H9 (cell line): ENCODE measurements around the gene APOM. TPM values are rescaled to one million over a fixed set of nuclear protein-coding genes. Genes with fewer than 3 reads are reported as not detected.

Experiments used
- DNase-seq: peaks from one replicate; pipeline ENCODE4 v3.0.0-alpha.2; 2017
- H2AFZ ChIP-seq: one replicate; pipeline ENCODE4 v1.6.1; 2013; ENCODE audit warnings: mild to moderate bottlenecking, low read length, control low read depth, moderate library complexity
- H2AK5ac ChIP-seq: 2 replicates; pipeline ENCODE4 v1.6.1; 2013; ENCODE audit warnings: low read length, control low read depth, mixed read lengths; ENCODE audit not compliant: insufficient read length
- H2BK120ac ChIP-seq: one replicate; pipeline ENCODE4 v1.6.1; 2013; ENCODE audit warnings: low read depth, mild to moderate bottlenecking, low read length, control low read depth, inconsistent platforms; ENCODE audit not compliant: poor library complexity, severe bottlenecking
- H2BK12ac ChIP-seq: 2 replicates; pipeline ENCODE4 v1.6.1; 2013; ENCODE audit warnings: low read length, control low read depth, mixed read lengths, low read depth; ENCODE audit not compliant: insufficient read length
- H2BK15ac ChIP-seq: 2 replicates; pipeline ENCODE4 v1.6.1; 2013; ENCODE audit warnings: low read depth, low read length, control low read depth
- H2BK20ac ChIP-seq: one replicate; pipeline ENCODE4 v1.6.1; 2013; ENCODE audit warnings: low read depth, mild to moderate bottlenecking, low read length, control low read depth, inconsistent platforms; ENCODE audit not compliant: poor library complexity, severe bottlenecking
- H2BK5ac ChIP-seq: 2 replicates; pipeline ENCODE4 v1.6.1; 2013; ENCODE audit warnings: low read length, control low read depth, mixed read lengths; ENCODE audit not compliant: insufficient read length
- H3K14ac ChIP-seq: 2 replicates; pipeline ENCODE4 v1.6.1; 2013; ENCODE audit warnings: low read length, control low read depth; ENCODE audit not compliant: insufficient read depth
- H3K18ac ChIP-seq: 2 replicates; pipeline ENCODE4 v1.6.1; 2013; ENCODE audit warnings: low read depth, mild to moderate bottlenecking, mixed read lengths, low read length, control low read depth; ENCODE audit not compliant: insufficient read length
- H3K23ac ChIP-seq: 2 replicates; pipeline ENCODE4 v1.6.1; 2013; ENCODE audit warnings: low read length, control low read depth, mixed read lengths, low read depth; ENCODE audit not compliant: insufficient read length
- H3K23me2 ChIP-seq: 2 replicates; pipeline ENCODE4 v1.6.1; 2013; ENCODE audit warnings: low read depth, mild to moderate bottlenecking, mixed read lengths, low read length, control low read depth; ENCODE audit not compliant: insufficient read length, poor library complexity, severe bottlenecking
- H3K27ac ChIP-seq: 2 replicates; pipeline ENCODE4 v1.5.1; 2013; ENCODE audit warnings: low read length, control low read depth, mixed read lengths, low read depth; ENCODE audit not compliant: insufficient read length
- H3K27me3 ChIP-seq: 2 replicates; pipeline ENCODE4 v1.6.1; 2013; ENCODE audit warnings: low read length, control low read depth, inconsistent platforms; ENCODE audit not compliant: insufficient read depth
- H3K4ac ChIP-seq: 2 replicates; pipeline ENCODE4 v1.6.1; 2013; ENCODE audit warnings: low read depth, mild to moderate bottlenecking, control low read depth, inconsistent platforms, low read length, moderate library complexity
- H3K4me1 ChIP-seq: 2 replicates; pipeline ENCODE4 v1.6.1; 2013; ENCODE audit warnings: low read length, control low read depth, inconsistent platforms; ENCODE audit not compliant: insufficient read depth
- H3K4me2 ChIP-seq: 2 replicates; pipeline ENCODE4 v1.6.1; 2013; ENCODE audit warnings: low read length, control low read depth, mixed read lengths; ENCODE audit not compliant: insufficient read length, insufficient read depth
- H3K56ac ChIP-seq: 2 replicates; pipeline ENCODE4 v1.6.1; 2013; ENCODE audit warnings: low read depth, mild to moderate bottlenecking, mixed read lengths, low read length, control low read depth; ENCODE audit not compliant: insufficient read length
- H3K79me1 ChIP-seq: 2 replicates; pipeline ENCODE4 v1.6.1; 2013; ENCODE audit warnings: low read depth, mild to moderate bottlenecking, moderate library complexity, low read length, control low read depth, inconsistent platforms; ENCODE audit not compliant: insufficient read depth, poor library complexity, severe bottlenecking
- H3K79me2 ChIP-seq: 2 replicates; pipeline ENCODE4 v1.6.1; 2013; ENCODE audit warnings: low read length, control low read depth, inconsistent platforms; ENCODE audit not compliant: insufficient read depth
- H3K9ac ChIP-seq: 2 replicates; pipeline ENCODE4 v1.6.1; 2013; ENCODE audit warnings: low read length, control low read depth, mixed read lengths; ENCODE audit not compliant: insufficient read length; ENCODE audit errors: extremely low read depth
- H3K9me3 ChIP-seq: one replicate; pipeline ENCODE4 v1.6.1; 2013; ENCODE audit warnings: low read depth, low read length, inconsistent platforms; ENCODE audit not compliant: control insufficient read depth
- H3T11ph ChIP-seq: one replicate; pipeline ENCODE4 v1.6.1; 2013; ENCODE audit warnings: mild to moderate bottlenecking, low read length, control low read depth, inconsistent platforms
- H4K20me1 ChIP-seq: one replicate; pipeline ENCODE4 v1.6.1; 2013; ENCODE audit not compliant: control insufficient read depth, insufficient read length, insufficient read depth
- H4K5ac ChIP-seq: 2 replicates; pipeline ENCODE4 v1.6.1; 2013; ENCODE audit warnings: low read depth, mild to moderate bottlenecking, mixed read lengths, low read length, control low read depth; ENCODE audit not compliant: insufficient read length
- H4K8ac ChIP-seq: replicated peaks from 2 replicates; pipeline ENCODE4 v1.6.1; 2013; ENCODE audit warnings: low read length, control low read depth, mixed read lengths, low read depth; ENCODE audit not compliant: insufficient read length
- H4K91ac ChIP-seq: 2 replicates; pipeline ENCODE4 v1.6.1; 2013; ENCODE audit warnings: low read depth, mild to moderate bottlenecking, moderate library complexity, mixed read lengths, low read length, control low read depth; ENCODE audit not compliant: insufficient read length
- H3K27ac Mint-ChIP-seq, 3 experiments: 2 replicates in 2 of 3; 3 replicates in 1 of 3; pipeline ENCODE4 v1.8.0; 2020 to 2021; ENCODE audit warnings: mixed read lengths in 3 of 3, mild to moderate bottlenecking in 1 of 3, moderate library complexity in 1 of 3
- H3K27me3 Mint-ChIP-seq: 2 replicates; pipeline ENCODE4 v1.8.0; 2021; ENCODE audit warnings: low read depth, mild to moderate bottlenecking, moderate library complexity, mixed read lengths
- H3K36me3 Mint-ChIP-seq, 3 experiments: 2 replicates in 2 of 3; 3 replicates in 1 of 3; pipeline ENCODE4 v1.8.0; 2020 to 2021; ENCODE audit warnings: low read depth in 3 of 3, mixed read lengths in 3 of 3; ENCODE audit not compliant: insufficient read depth in 1 of 3
- H3K4me1 Mint-ChIP-seq, 2 experiments: 2 replicates each; pipeline ENCODE4 v1.8.0; 2020; ENCODE audit warnings: mixed read lengths in 2 of 2
- H3K4me3 Mint-ChIP-seq, 2 experiments: 2 replicates in 1 of 2; 3 replicates in 1 of 2; pipeline ENCODE4 v1.8.0; 2020 to 2021; ENCODE audit warnings: mild to moderate bottlenecking in 2 of 2, mixed read lengths in 2 of 2, moderate library complexity in 1 of 2
- H3K9me3 Mint-ChIP-seq, 2 experiments: 2 replicates in 1 of 2; 3 replicates in 1 of 2; pipeline ENCODE4 v1.8.0; 2020; ENCODE audit warnings: mild to moderate bottlenecking in 2 of 2, mixed read lengths in 2 of 2, moderate library complexity in 1 of 2
- CTCF ChIP-seq: fragments of 200-600 bp; sonication (generic); conservative IDR thresholded peaks from 3 replicates; pipeline ENCODE4 v1.8.0; 2021; ENCODE audit warnings: antibody characterized with exemption, mild to moderate bottlenecking
- WGBS: extraction: QIAGEN DNeasy Blood & Tissue Kit; methylation state at CpG from one replicate; pipeline ENCODE4 v1.1.7; 2013; ENCODE audit warnings: missing lambda C conversion rate, low lambda C conversion rate, mixed read lengths; ENCODE audit not compliant: insufficient read length; ENCODE audit errors: extremely low coverage; 5-methylcytosine and 5-hydroxymethylcytosine counted together
- total RNA-seq: library from RNA; stranded (reverse); gene quantifications from 2 replicates; pipeline ENCODE4 v1.2.1, GENCODE V29; 2021

Gene APOM
- total RNA-seq, 1 experiment from 2014 or later, result 3.6 TPM

GRCh38 chr6:31636698-31637596, 18.7 kb upstream of the APOM start:
- H3K36me3 Mint-ChIP-seq, result peaks cover 58 to 94% (median 88%) of the 10 kb centered on the region in 3 experiments
- Histone ChIP-seq H3K23me2 (no peaks in the 10 kb centered on the region), H2BK5ac (no peak overlapping the region), H2BK20ac (no peak overlapping the region), H2AK5ac (no peak overlapping the region), H3K79me2 (no peaks in the 10 kb centered on the region), H3K27ac (no peak overlapping the region), H2BK120ac (no peak overlapping the region), H3K18ac (no peak overlapping the region), H3K56ac (no peak overlapping the region), H3T11ph (no peak overlapping the region), H2BK12ac (no peak overlapping the region), H3K4ac (no peak overlapping the region), H3K79me1 (no peaks in the 10 kb centered on the region), H3K9ac (no peak overlapping the region), H3K4me2 (no peak overlapping the region), H3K14ac (no peak overlapping the region), H4K91ac (no peak overlapping the region), H3K9me3 (no peaks in the 10 kb centered on the region), H3K4me1 (no peaks in the 10 kb centered on the region), H4K5ac (no peak overlapping the region), H3K27me3 (no peaks in the 10 kb centered on the region), H3K23ac (no peak overlapping the region), H2BK15ac (no peak overlapping the region), H2AFZ (no peak overlapping the region), H4K8ac (no peak overlapping the region), H4K20me1 (peaks cover 2% of the 10 kb centered on the region)
- H3K4me1 Mint-ChIP-seq, result no peaks in the 10 kb centered on the region
- H3K4me3 Mint-ChIP-seq, result peak overlapping the region in 1 of 2 experiments; percentile 38; a peak in 2 of 5 replicates
- TF ChIP-seq CTCF, result no peak
- DNase-seq, result no peak
- no peaks in the 10 kb centered on the region for H3K27me3 Mint-ChIP-seq
- peak overlapping the region in 2 of 3 experiments; percentile 68 to 79; a peak in 3 of 7 replicates for H3K27ac Mint-ChIP-seq
- WGBS, result no CpG with 5 or more reads among the region's 27 CpGs
- H3K9me3 Mint-ChIP-seq, result no peaks in the 10 kb centered on the region
